ENCODE results near the gene KRT2. TPM values are rescaled to one million over a fixed set of nuclear protein-coding genes. Genes with fewer than 3 reads are reported as not detected.

KRT2 gene
- total RNA-seq, 2 experiments from 2014 or later: not detected

DNA sequence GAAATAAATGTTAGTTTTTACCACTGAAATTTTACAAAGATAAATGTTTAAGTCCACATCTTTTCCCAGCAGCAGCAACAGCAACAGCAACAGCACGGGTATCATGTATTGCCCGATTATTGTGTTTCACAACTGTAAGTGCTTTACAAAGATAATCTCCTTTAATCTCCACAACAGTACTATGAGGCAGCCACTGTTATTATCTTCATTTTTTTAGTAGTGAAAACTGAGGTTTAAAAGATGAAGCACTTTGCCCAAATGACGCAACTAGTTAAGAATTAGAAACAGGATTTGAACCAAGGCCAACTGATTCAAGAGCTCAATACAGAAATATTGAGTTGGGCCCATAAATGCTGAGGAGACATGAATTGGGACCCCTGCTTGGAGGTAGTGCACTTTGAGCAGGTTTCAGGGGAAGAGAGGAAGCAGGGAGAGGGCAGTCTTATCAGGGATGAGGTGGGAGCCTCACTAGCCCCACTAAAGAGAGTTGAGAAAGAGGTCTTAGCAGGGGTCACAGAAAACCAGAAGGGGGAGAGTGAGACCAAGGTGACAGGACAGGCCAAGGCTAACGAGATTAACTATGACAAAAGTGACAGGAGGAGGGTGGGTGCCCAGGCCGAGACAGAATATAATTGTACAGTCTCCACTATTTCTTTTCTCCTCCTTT is 15.3 kb downstream of the KRT2 start:
- H3K4me1 ChIP-seq (ENCODE audit: insufficient read depth, low read length, poor library complexity, severe bottlenecking): no peaks in the 10 kb centered on the region
- TF ChIP-seq, protein P1, sequence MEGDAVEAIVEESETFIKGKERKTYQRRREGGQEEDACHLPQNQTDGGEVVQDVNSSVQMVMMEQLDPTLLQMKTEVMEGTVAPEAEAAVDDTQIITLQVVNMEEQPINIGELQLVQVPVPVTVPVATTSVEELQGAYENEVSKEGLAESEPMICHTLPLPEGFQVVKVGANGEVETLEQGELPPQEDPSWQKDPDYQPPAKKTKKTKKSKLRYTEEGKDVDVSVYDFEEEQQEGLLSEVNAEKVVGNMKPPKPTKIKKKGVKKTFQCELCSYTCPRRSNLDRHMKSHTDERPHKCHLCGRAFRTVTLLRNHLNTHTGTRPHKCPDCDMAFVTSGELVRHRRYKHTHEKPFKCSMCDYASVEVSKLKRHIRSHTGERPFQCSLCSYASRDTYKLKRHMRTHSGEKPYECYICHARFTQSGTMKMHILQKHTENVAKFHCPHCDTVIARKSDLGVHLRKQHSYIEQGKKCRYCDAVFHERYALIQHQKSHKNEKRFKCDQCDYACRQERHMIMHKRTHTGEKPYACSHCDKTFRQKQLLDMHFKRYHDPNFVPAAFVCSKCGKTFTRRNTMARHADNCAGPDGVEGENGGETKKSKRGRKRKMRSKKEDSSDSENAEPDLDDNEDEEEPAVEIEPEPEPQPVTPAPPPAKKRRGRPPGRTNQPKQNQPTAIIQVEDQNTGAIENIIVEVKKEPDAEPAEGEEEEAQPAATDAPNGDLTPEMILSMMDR (conservative IDR thresholded peaks at IDR 0.05; ENCODE audit: low read length): no peak
- no peak for TF ChIP-seq EZH2phosphoT487 (IDR thresholded peaks at IDR 0.05; ENCODE audit: borderline replicate concordance, low read depth, low read length)
- H3K9me3 ChIP-seq (ENCODE audit: low read length): no peaks in the 10 kb centered on the region
- no peak overlapping the region for H2AFZ ChIP-seq (ENCODE audit: low read length)
- ChIA-PET POLR2A (no interaction called here), CTCF (ENCODE audit: unreplicated experiment) (no interaction called here)
- no peaks in the 10 kb centered on the region for H4K20me1 ChIP-seq (ENCODE audit: insufficient read depth, low read length)
- H3K27ac ChIP-seq (ENCODE audit: low read depth, low read length, poor library complexity, severe bottlenecking): no peak overlapping the region
- no TSS peak for BruUV-seq (replicated peaks)
- no peak for DNase-seq (ENCODE audit: low spot score)
- intact Hi-C loops (cut with micrococcal nuclease; ENCODE audit: unreplicated experiment): no loop called here
- H3K79me2 ChIP-seq (ENCODE audit: insufficient read depth, low read depth, low read length): no peaks in the 10 kb centered on the region
- H3K36me3 ChIP-seq (ENCODE audit: insufficient read depth, low read length): no peaks in the 10 kb centered on the region
- H3K4me2 ChIP-seq (ENCODE audit: low read length): no peak overlapping the region
- H3K9me2 ChIP-seq (ENCODE audit: insufficient read depth, low read length): no peaks in the 10 kb centered on the region
- no peak overlapping the region for H3K4me3 ChIP-seq (ENCODE audit: low read depth, low read length, poor library complexity, severe bottlenecking)

DNA sequence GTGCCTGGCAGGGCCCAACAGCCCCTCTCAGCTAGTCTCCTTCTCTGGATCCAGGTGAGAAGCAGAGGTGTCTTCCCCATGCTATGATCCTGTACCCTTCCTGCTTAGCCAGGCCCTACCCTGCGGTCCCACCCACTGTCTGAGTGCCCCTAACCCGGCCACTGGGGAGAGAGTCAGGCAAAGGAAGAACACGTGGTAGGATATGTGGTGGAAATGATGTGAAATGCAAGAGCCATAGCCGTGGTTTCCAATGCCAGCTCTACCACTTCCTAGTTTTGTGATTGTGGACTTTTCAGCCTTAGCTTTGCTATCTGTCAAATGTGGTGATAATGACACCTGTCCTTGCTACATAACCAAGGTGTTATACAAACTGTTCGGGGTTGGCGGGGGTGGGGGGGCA is 15.8 kb downstream of the KRT2 start:
- ChIA-PET CTCF (ENCODE audit: unreplicated experiment) (no interaction called here), POLR2A (no interaction called here)
- intact Hi-C loops (cut with micrococcal nuclease; ENCODE audit: unreplicated experiment): no loop called here
- Histone ChIP-seq H4K20me1 (ENCODE audit: insufficient read depth, low read length) (no peaks in the 10 kb centered on the region), H3K36me3 (ENCODE audit: insufficient read depth, low read length) (no peaks in the 10 kb centered on the region), H3K79me2 (ENCODE audit: insufficient read depth, low read depth, low read length) (no peaks in the 10 kb centered on the region), H3K4me1 (ENCODE audit: insufficient read depth, low read length, poor library complexity, severe bottlenecking) (no peaks in the 10 kb centered on the region), H3K27ac (ENCODE audit: low read depth, low read length, poor library complexity, severe bottlenecking) (no peak overlapping the region), H3K9me2 (ENCODE audit: insufficient read depth, low read length) (no peaks in the 10 kb centered on the region), H2AFZ (ENCODE audit: low read length) (no peak overlapping the region), H3K9me3 (ENCODE audit: low read length) (no peaks in the 10 kb centered on the region), H3K4me3 (ENCODE audit: low read depth, low read length, poor library complexity, severe bottlenecking) (no peak overlapping the region), H3K4me2 (ENCODE audit: low read length) (no peak overlapping the region)
- BruUV-seq (replicated peaks): no TSS peak
- TF ChIP-seq, protein P1 (conservative IDR thresholded peaks at IDR 0.05; ENCODE audit: low read length): no peak
- no peak for TF ChIP-seq EZH2phosphoT487 (IDR thresholded peaks at IDR 0.05; ENCODE audit: borderline replicate concordance, low read depth, low read length)
- no peak for DNase-seq (ENCODE audit: low spot score)

DNA sequence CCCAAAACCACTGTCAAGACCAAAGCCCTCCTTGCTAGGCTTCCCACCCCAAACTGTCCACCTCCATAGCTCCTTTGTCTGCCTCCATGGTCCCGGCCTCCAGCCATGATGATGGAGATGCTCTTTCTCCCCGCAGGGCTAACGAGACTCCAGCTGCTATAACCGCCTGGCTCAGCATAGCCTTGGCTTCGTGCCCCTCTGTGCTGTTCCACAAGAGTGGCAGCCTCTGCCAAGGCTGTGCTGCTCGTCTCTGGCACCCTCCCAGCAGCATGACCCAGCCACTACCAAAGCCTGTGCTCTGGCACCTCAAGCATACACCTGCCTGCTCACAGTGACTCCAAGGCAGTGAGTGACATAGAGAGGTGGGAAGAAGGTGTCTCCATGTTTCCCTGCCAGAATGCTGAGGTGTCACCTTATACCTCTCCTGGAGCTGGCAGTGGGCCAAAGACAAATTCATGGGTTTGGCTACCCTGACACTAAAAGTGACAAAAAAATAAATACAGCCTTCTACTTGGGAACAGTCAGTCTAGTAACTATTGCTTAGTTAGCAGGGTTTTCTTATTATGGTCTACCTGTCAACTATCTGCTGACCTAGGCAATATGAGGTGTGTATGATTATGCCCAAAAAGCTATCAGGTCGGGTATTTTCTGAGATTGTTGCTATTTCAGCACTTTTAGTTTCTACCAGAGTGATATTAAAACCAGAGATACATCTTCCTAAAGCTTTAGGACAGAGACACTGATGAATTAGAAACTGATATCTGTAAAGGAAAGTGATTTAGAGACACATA is 17.6 kb downstream of the KRT2 start:
- POLR2A ChIA-PET: no interaction called here
- H3K9me2 ChIP-seq (ENCODE audit: insufficient read depth, low read length): no peaks in the 10 kb centered on the region

More for the DNA sequence above, 17.6 kb downstream of the KRT2 start:
- Histone ChIP-seq H3K9me3 (ENCODE audit: low read length) (no peaks in the 10 kb centered on the region), H3K27ac (ENCODE audit: low read depth, low read length, poor library complexity, severe bottlenecking) (no peak overlapping the region), H3K4me3 (ENCODE audit: low read depth, low read length, poor library complexity, severe bottlenecking) (no peak overlapping the region), H3K79me2 (ENCODE audit: insufficient read depth, low read depth, low read length) (no peaks in the 10 kb centered on the region), H2AFZ (ENCODE audit: low read length) (no peak overlapping the region), H4K20me1 (ENCODE audit: insufficient read depth, low read length) (no peaks in the 10 kb centered on the region), H3K4me2 (ENCODE audit: low read length) (no peak overlapping the region), H3K36me3 (ENCODE audit: insufficient read depth, low read length) (no peaks in the 10 kb centered on the region), H3K4me1 (ENCODE audit: insufficient read depth, low read length, poor library complexity, severe bottlenecking) (no peaks in the 10 kb centered on the region)
- BruUV-seq (replicated peaks): no TSS peak
- intact Hi-C loops (cut with micrococcal nuclease; ENCODE audit: unreplicated experiment): no loop called here
- TF ChIP-seq EZH2phosphoT487 (IDR thresholded peaks at IDR 0.05; ENCODE audit: borderline replicate concordance, low read depth, low read length): no peak
- TF ChIP-seq, protein P1 (conservative IDR thresholded peaks at IDR 0.05; ENCODE audit: low read length): no peak
- CTCF ChIA-PET (ENCODE audit: unreplicated experiment): interaction anchor here (0.9 kb wide), 1 partner anchor 244 kb away, joined by 3 read pairs; no protein-coding TSS in a partner anchor
- no peak for DNase-seq (ENCODE audit: low spot score)

Measured in OCI-LY7 (cell line).